GM12872 (cell line): ENCODE data around the gene KCNN2.

Experiments used
- TF ChIP-seq, protein P1 (sequence below): IDR thresholded peaks from 3 replicates; pipeline ENCODE4 v1.5.1; 2011; ENCODE audit warnings: low read depth, mild to moderate bottlenecking, low read length, moderate library complexity; ENCODE audit not compliant: insufficient read depth

The KCNN2 gene

DNA sequence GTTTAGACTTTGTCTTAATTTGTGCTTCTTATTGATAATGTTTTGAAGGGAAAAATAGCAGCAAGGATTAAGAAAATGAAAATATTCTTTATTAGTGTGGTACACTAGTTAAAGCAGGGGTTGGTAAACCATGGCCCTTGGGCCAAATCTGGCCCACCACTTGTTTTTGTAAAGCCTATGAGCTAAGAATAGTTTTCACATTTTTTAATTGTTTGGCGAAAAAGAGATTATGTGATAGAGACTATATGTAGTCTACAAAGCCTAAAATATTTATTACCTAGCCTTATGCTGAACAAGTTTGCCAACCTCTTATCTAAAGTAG is 57.2 kb downstream of the KCNN2 start:
- TF ChIP-seq, protein P1, sequence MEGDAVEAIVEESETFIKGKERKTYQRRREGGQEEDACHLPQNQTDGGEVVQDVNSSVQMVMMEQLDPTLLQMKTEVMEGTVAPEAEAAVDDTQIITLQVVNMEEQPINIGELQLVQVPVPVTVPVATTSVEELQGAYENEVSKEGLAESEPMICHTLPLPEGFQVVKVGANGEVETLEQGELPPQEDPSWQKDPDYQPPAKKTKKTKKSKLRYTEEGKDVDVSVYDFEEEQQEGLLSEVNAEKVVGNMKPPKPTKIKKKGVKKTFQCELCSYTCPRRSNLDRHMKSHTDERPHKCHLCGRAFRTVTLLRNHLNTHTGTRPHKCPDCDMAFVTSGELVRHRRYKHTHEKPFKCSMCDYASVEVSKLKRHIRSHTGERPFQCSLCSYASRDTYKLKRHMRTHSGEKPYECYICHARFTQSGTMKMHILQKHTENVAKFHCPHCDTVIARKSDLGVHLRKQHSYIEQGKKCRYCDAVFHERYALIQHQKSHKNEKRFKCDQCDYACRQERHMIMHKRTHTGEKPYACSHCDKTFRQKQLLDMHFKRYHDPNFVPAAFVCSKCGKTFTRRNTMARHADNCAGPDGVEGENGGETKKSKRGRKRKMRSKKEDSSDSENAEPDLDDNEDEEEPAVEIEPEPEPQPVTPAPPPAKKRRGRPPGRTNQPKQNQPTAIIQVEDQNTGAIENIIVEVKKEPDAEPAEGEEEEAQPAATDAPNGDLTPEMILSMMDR: no peak

DNA sequence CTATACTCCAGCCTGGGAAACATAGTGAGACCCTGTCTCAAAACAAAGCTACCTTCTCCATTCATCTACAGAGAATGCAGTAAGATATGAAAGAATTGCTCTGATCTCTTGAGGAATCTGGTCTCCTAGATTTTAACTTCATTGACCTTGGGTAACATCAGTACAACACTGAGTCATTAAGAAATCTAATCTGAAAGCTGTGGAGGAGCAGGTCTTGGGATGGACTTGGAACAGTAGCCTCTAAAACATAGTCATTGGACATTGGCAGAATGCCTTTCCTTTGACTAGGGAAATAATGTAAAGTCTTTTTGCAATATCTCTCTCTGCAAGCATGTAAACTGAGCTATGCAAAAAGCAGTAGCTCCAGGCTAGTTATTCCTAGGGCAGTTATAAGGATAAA is 58.1 kb downstream of the KCNN2 start:
- TF ChIP-seq, protein P1: no peak

DNA sequence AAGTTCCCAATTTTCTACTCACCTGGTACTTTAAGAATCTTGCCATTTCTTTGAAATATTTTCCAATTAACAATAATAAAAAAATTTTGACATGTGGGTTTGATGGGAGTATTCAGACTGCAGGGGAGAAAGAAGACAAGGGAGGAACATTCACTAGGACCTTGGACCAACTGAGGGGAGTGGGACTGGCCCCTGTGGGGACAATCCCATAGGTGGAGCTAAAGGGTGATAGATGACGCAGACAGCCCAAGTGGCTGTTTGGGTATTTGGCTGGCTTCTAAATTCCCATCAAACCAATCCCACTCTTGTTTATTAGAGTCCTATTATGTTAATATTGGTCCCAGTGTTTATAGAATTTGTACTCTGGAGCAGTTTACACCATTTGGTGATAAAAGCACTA is 65.3 kb downstream of the KCNN2 start:
- TF ChIP-seq, protein P1: no peak

DNA sequence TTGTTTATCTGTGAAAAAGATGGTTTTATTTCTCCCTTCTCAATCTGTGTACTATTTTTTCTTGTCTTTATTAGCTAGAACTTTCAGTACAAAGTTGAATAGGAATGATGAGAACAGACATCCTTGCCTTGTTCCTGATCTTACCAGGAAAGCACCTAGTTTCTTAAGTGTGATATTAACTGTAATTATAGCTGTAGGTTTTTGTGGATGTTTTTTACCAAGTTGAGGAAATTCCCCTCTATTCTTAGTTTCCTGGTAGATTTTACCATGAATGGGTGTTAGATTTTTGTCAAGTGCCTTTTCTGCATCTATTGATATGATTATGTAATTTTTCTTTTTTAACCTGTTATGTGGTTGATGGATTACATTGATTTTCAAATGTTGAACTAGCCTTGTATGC is 68.7 kb downstream of the KCNN2 start:
- TF ChIP-seq, protein P1: no peak

DNA sequence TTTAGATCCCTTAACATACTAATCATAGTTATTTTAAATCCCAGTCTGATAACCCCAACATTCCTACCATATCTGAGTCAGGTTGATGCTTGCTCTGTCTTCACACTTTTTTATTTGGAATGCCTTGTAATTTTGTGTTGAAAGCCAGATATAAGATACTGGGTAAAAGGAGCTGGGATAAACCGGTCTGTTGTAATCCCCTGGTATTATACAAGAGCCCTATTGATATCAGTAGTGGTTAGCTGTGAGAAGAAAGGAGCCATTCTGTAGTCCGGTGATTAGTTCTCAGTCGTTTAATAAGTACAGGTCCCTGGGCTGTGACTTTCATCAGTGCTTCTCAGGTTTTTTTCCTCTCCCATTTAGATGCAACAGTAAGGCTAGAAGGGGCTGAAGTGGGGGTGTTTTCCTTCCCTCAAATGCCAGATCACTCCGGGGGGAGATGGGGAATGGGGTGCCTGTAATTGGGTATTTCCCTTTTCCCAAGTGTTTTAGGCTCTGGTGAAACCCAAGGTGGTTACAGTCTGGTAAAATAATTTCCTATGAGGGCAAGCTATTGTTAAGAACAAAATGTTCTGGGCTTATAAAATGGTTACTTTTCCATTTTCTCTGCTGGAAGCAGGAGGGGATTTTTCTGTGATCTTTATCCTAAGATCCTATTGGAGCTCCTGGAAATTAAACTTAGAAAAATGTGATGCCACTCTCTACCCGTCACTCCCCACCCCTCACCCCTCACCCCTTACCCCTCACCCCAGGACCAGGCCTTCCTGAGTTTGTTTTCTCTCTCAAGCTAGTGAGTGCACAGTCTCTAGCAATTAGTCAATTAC is 72.7 kb downstream of the KCNN2 start:
- TF ChIP-seq, protein P1: no peak

DNA sequence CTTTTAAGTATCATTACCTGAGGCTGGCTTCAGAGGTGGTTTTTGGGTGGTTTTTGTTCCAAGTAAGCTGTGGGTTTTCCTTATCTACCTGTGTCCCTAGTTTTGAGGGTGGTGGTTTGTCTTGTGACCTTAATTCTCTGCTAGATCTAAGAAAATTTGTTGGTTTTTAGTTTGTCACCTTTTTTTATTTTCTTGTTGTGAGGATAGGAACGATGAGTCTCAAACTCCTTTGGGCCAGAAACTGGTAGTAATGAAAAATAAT is 73.3 kb downstream of the KCNN2 start:
- TF ChIP-seq, protein P1: no peak

DNA sequence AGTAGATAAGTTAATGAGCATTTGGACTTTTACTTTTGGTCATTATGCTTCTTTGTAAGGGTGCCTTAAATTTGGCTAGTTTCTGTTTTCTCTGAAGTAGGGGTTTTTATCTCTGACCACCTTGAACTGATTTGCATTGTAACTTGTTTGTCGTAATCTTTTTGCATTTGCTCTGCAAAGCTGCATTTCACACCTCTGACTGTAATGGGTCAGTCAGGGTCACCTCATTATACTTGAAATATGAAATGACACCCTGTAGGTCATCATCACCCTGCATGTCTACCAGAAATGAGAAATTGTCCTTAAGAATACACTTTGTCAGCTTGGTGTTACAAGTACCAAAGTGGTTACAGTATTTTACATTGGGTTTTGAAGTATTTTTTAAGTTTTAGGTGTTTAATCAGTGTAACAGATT is 74.0 kb downstream of the KCNN2 start:
- TF ChIP-seq, protein P1: no peak
